H9 (cell line): ENCODE data around the gene TSHZ1. TPM values are rescaled to one million over a fixed set of nuclear protein-coding genes. Genes with fewer than 3 reads are reported as not detected.
A peak's percentile ranks its signal among the peaks of the same experiment; 100 is the strongest.

ENCODE experiments used
- DNase-seq: peaks from one replicate; pipeline ENCODE4 v3.0.0-alpha.2; 2017
- H2AFZ ChIP-seq: one replicate; pipeline ENCODE4 v1.6.1; 2013; ENCODE audit warnings: mild to moderate bottlenecking, low read length, control low read depth, moderate library complexity
- H2AK5ac ChIP-seq: 2 replicates; pipeline ENCODE4 v1.6.1; 2013; ENCODE audit warnings: low read length, control low read depth, mixed read lengths; ENCODE audit not compliant: insufficient read length
- H2BK120ac ChIP-seq: one replicate; pipeline ENCODE4 v1.6.1; 2013; ENCODE audit warnings: low read depth, mild to moderate bottlenecking, low read length, control low read depth, inconsistent platforms; ENCODE audit not compliant: poor library complexity, severe bottlenecking
- H2BK12ac ChIP-seq: 2 replicates; pipeline ENCODE4 v1.6.1; 2013; ENCODE audit warnings: low read length, control low read depth, mixed read lengths, low read depth; ENCODE audit not compliant: insufficient read length
- H2BK15ac ChIP-seq: 2 replicates; pipeline ENCODE4 v1.6.1; 2013; ENCODE audit warnings: low read depth, low read length, control low read depth
- H2BK20ac ChIP-seq: one replicate; pipeline ENCODE4 v1.6.1; 2013; ENCODE audit warnings: low read depth, mild to moderate bottlenecking, low read length, control low read depth, inconsistent platforms; ENCODE audit not compliant: poor library complexity, severe bottlenecking
- H2BK5ac ChIP-seq: 2 replicates; pipeline ENCODE4 v1.6.1; 2013; ENCODE audit warnings: low read length, control low read depth, mixed read lengths; ENCODE audit not compliant: insufficient read length
- H3K14ac ChIP-seq: 2 replicates; pipeline ENCODE4 v1.6.1; 2013; ENCODE audit warnings: low read length, control low read depth; ENCODE audit not compliant: insufficient read depth
- H3K18ac ChIP-seq: 2 replicates; pipeline ENCODE4 v1.6.1; 2013; ENCODE audit warnings: low read depth, mild to moderate bottlenecking, mixed read lengths, low read length, control low read depth; ENCODE audit not compliant: insufficient read length
- H3K23ac ChIP-seq: 2 replicates; pipeline ENCODE4 v1.6.1; 2013; ENCODE audit warnings: low read length, control low read depth, mixed read lengths, low read depth; ENCODE audit not compliant: insufficient read length
- H3K23me2 ChIP-seq: 2 replicates; pipeline ENCODE4 v1.6.1; 2013; ENCODE audit warnings: low read depth, mild to moderate bottlenecking, mixed read lengths, low read length, control low read depth; ENCODE audit not compliant: insufficient read length, poor library complexity, severe bottlenecking
- H3K27ac ChIP-seq: 2 replicates; pipeline ENCODE4 v1.5.1; 2013; ENCODE audit warnings: low read length, control low read depth, mixed read lengths, low read depth; ENCODE audit not compliant: insufficient read length
- H3K27me3 ChIP-seq: 2 replicates; pipeline ENCODE4 v1.6.1; 2013; ENCODE audit warnings: low read length, control low read depth, inconsistent platforms; ENCODE audit not compliant: insufficient read depth
- H3K4ac ChIP-seq: 2 replicates; pipeline ENCODE4 v1.6.1; 2013; ENCODE audit warnings: low read depth, mild to moderate bottlenecking, control low read depth, inconsistent platforms, low read length, moderate library complexity
- H3K4me1 ChIP-seq: 2 replicates; pipeline ENCODE4 v1.6.1; 2013; ENCODE audit warnings: low read length, control low read depth, inconsistent platforms; ENCODE audit not compliant: insufficient read depth
- H3K4me2 ChIP-seq: 2 replicates; pipeline ENCODE4 v1.6.1; 2013; ENCODE audit warnings: low read length, control low read depth, mixed read lengths; ENCODE audit not compliant: insufficient read length, insufficient read depth
- H3K56ac ChIP-seq: 2 replicates; pipeline ENCODE4 v1.6.1; 2013; ENCODE audit warnings: low read depth, mild to moderate bottlenecking, mixed read lengths, low read length, control low read depth; ENCODE audit not compliant: insufficient read length
- H3K79me1 ChIP-seq: 2 replicates; pipeline ENCODE4 v1.6.1; 2013; ENCODE audit warnings: low read depth, mild to moderate bottlenecking, moderate library complexity, low read length, control low read depth, inconsistent platforms; ENCODE audit not compliant: insufficient read depth, poor library complexity, severe bottlenecking
- H3K79me2 ChIP-seq: 2 replicates; pipeline ENCODE4 v1.6.1; 2013; ENCODE audit warnings: low read length, control low read depth, inconsistent platforms; ENCODE audit not compliant: insufficient read depth
- H3K9ac ChIP-seq: 2 replicates; pipeline ENCODE4 v1.6.1; 2013; ENCODE audit warnings: low read length, control low read depth, mixed read lengths; ENCODE audit not compliant: insufficient read length; ENCODE audit errors: extremely low read depth
- H3K9me3 ChIP-seq: one replicate; pipeline ENCODE4 v1.6.1; 2013; ENCODE audit warnings: low read depth, low read length, inconsistent platforms; ENCODE audit not compliant: control insufficient read depth
- H3T11ph ChIP-seq: one replicate; pipeline ENCODE4 v1.6.1; 2013; ENCODE audit warnings: mild to moderate bottlenecking, low read length, control low read depth, inconsistent platforms
- H4K20me1 ChIP-seq: one replicate; pipeline ENCODE4 v1.6.1; 2013; ENCODE audit not compliant: control insufficient read depth, insufficient read length, insufficient read depth
- H4K5ac ChIP-seq: 2 replicates; pipeline ENCODE4 v1.6.1; 2013; ENCODE audit warnings: low read depth, mild to moderate bottlenecking, mixed read lengths, low read length, control low read depth; ENCODE audit not compliant: insufficient read length
- H4K8ac ChIP-seq: replicated peaks from 2 replicates; pipeline ENCODE4 v1.6.1; 2013; ENCODE audit warnings: low read length, control low read depth, mixed read lengths, low read depth; ENCODE audit not compliant: insufficient read length
- H4K91ac ChIP-seq: 2 replicates; pipeline ENCODE4 v1.6.1; 2013; ENCODE audit warnings: low read depth, mild to moderate bottlenecking, moderate library complexity, mixed read lengths, low read length, control low read depth; ENCODE audit not compliant: insufficient read length
- H3K27ac Mint-ChIP-seq, 3 experiments: 2 replicates in 2 of 3; 3 replicates in 1 of 3; pipeline ENCODE4 v1.8.0; 2020 to 2021; ENCODE audit warnings: mixed read lengths in 3 of 3, mild to moderate bottlenecking in 1 of 3, moderate library complexity in 1 of 3
- H3K27me3 Mint-ChIP-seq: 2 replicates; pipeline ENCODE4 v1.8.0; 2021; ENCODE audit warnings: low read depth, mild to moderate bottlenecking, moderate library complexity, mixed read lengths
- H3K36me3 Mint-ChIP-seq, 3 experiments: 2 replicates in 2 of 3; 3 replicates in 1 of 3; pipeline ENCODE4 v1.8.0; 2020 to 2021; ENCODE audit warnings: low read depth in 3 of 3, mixed read lengths in 3 of 3; ENCODE audit not compliant: insufficient read depth in 1 of 3
- H3K4me1 Mint-ChIP-seq, 2 experiments: 2 replicates each; pipeline ENCODE4 v1.8.0; 2020; ENCODE audit warnings: mixed read lengths in 2 of 2
- H3K4me3 Mint-ChIP-seq, 2 experiments: 2 replicates in 1 of 2; 3 replicates in 1 of 2; pipeline ENCODE4 v1.8.0; 2020 to 2021; ENCODE audit warnings: mild to moderate bottlenecking in 2 of 2, mixed read lengths in 2 of 2, moderate library complexity in 1 of 2
- H3K9me3 Mint-ChIP-seq, 2 experiments: 2 replicates in 1 of 2; 3 replicates in 1 of 2; pipeline ENCODE4 v1.8.0; 2020; ENCODE audit warnings: mild to moderate bottlenecking in 2 of 2, mixed read lengths in 2 of 2, moderate library complexity in 1 of 2
- CTCF ChIP-seq: fragments of 200-600 bp; sonication (generic); conservative IDR thresholded peaks from 3 replicates; pipeline ENCODE4 v1.8.0; 2021; ENCODE audit warnings: antibody characterized with exemption, mild to moderate bottlenecking
- WGBS: extraction: QIAGEN DNeasy Blood & Tissue Kit; methylation state at CpG from one replicate; pipeline ENCODE4 v1.1.7; 2013; ENCODE audit warnings: missing lambda C conversion rate, low lambda C conversion rate, mixed read lengths; ENCODE audit not compliant: insufficient read length; ENCODE audit errors: extremely low coverage; 5-methylcytosine and 5-hydroxymethylcytosine counted together
- total RNA-seq: library from RNA; stranded (reverse); gene quantifications from 2 replicates; pipeline ENCODE4 v1.2.1, GENCODE V29; 2021

The TSHZ1 gene
- total RNA-seq, 1 experiment from 2014 or later = 0.15 TPM

GRCh38 chr18:75167759-75168618, 42.6 kb upstream of the TSHZ1 start:
- Histone ChIP-seq H3K27ac (no peak overlapping the region), H2BK12ac (no peak overlapping the region), H3K79me1 (no peaks in the 10 kb centered on the region), H3K56ac (no peak overlapping the region), H3K23ac (no peak overlapping the region), H3K9me3 (no peaks in the 10 kb centered on the region), H3K14ac (no peak overlapping the region), H4K91ac (no peak overlapping the region), H3K4me1 (no peaks in the 10 kb centered on the region), H3K23me2 (no peaks in the 10 kb centered on the region), H4K5ac (no peak overlapping the region), H2BK5ac (no peak overlapping the region), H2BK15ac (no peak overlapping the region), H2BK120ac (no peak overlapping the region), H3K79me2 (no peaks in the 10 kb centered on the region), H2AK5ac (no peak overlapping the region), H4K20me1 (no peaks in the 10 kb centered on the region), H2BK20ac (no peak overlapping the region), H2AFZ (no peak overlapping the region), H3K4me2 (no peak overlapping the region), H4K8ac (no peak overlapping the region), H3K4ac (no peak overlapping the region), H3K27me3 (no peaks in the 10 kb centered on the region), H3K9ac (no peak overlapping the region), H3T11ph (no peak overlapping the region), H3K18ac (no peak overlapping the region)
- Mint-ChIP-seq H3K27ac (peak overlapping the region in 1 of 3 experiments; percentile 28; a peak in 1 of 7 replicates), H3K9me3 (no peaks in the 10 kb centered on the region), H3K36me3 (no peaks in the 10 kb centered on the region), H3K27me3 (no peaks in the 10 kb centered on the region; the same call in 1 of the 2 replicates), H3K4me1 (peaks cover 7 to 8% of the 10 kb centered on the region in 2 experiments), H3K4me3 (no peak overlapping the region)
- no peak for DNase-seq
- no peak for TF ChIP-seq CTCF
- WGBS = no CpG with 5 or more reads among the region's 33 CpGs
